Measurements from ENCODE around the gene RETREG3. TPM values are rescaled to one million over a fixed set of nuclear protein-coding genes. Genes with fewer than 3 reads are reported as not detected.

RETREG3 gene
- total and polyA plus RNA-seq, 2 of the 13 experiments (the other 11 are each of a cell fraction or from before 2014, with no cell fraction given), result 47.0 to 55.8 TPM

GRCh38 chr17:42541041-42541833 lies 67.9 kb downstream of the RETREG3 start (continued):
- TF ChIP-seq ATF7 (IDR thresholded peaks at IDR 0.05) (no peak), ATF7 (CRISPR knock-in tag; IDR thresholded peaks at IDR 0.05) (0 out of 2 replicates have a peak, but pooled peaks have one; percentile 56), RAD51 (IDR thresholded peaks at IDR 0.05; ENCODE audit: borderline replicate concordance) (no peak), CERS6 (CRISPR knock-in tag; IDR thresholded peaks at IDR 0.05) (peak; percentile 75; the same call in 1 of the 2 replicates), ISL2 (CRISPR knock-in tag; IDR thresholded peaks at IDR 0.05) (no peak), PHF8 (CRISPR knock-in tag; IDR thresholded peaks at IDR 0.05) (no peak; the same call in 1 of the 2 replicates), PRDM4 (CRISPR knock-in tag; IDR thresholded peaks at IDR 0.05; ENCODE audit: borderline replicate concordance) (no peak), EED (CRISPR knock-in tag; IDR thresholded peaks at IDR 0.05) (peak; percentile 55; the same call in 1 of the 2 replicates), TFAP4 (IDR thresholded peaks at IDR 0.05; ENCODE audit: borderline replicate concordance, low read depth) (no peak; the same call in 1 of the 2 replicates), FOXO4 (CRISPR knock-in tag; conservative IDR thresholded peaks at IDR 0.05) (no peak; the same call in 1 of the 2 replicates), HDAC1 (CRISPR knock-in tag; IDR thresholded peaks at IDR 0.05) (peak; percentile 86), CREM (IDR thresholded peaks at IDR 0.05) (peak; percentile 72), CREM (CRISPR knock-in tag; IDR thresholded peaks at IDR 0.05) (no peak), ZNF768 (CRISPR knock-in tag; IDR thresholded peaks at IDR 0.05) (0 out of 2 replicates have a peak, but pooled peaks have one; percentile 3), ZFP37 (CRISPR knock-in tag; IDR thresholded peaks at IDR 0.05; ENCODE audit: borderline replicate concordance) (peak; percentile 93; the same call in 1 of the 2 replicates), JUND (CRISPR knock-in tag; IDR thresholded peaks at IDR 0.05) (peak; percentile 84), ERF (CRISPR knock-in tag; IDR thresholded peaks at IDR 0.05) (peak; percentile 97), ATF7-NPFF (CRISPR knock-in tag; IDR thresholded peaks at IDR 0.05; ENCODE audit: low read depth) (no peak), ZSCAN20 (CRISPR knock-in tag; IDR thresholded peaks at IDR 0.05; ENCODE audit: borderline replicate concordance) (no peak), KDM4B (CRISPR knock-in tag; IDR thresholded peaks at IDR 0.05) (peak; percentile 28; the same call in 1 of the 2 replicates), ZZZ3 (CRISPR knock-in tag; IDR thresholded peaks at IDR 0.05; ENCODE audit: borderline replicate concordance) (0 out of 2 replicates have a peak, but pooled peaks have one; percentile 63), FOXK2 (IDR thresholded peaks at IDR 0.05) (peak; percentile 64; the same call in 1 of the 2 replicates), MIER3 (CRISPR knock-in tag; IDR thresholded peaks at IDR 0.05; ENCODE audit: borderline replicate concordance) (peak; percentile 94), GFI1 (CRISPR knock-in tag; IDR thresholded peaks at IDR 0.05; ENCODE audit: borderline replicate concordance) (peak; percentile 36; the same call in 1 of the 2 replicates), MAFF (IDR thresholded peaks at IDR 0.05; ENCODE audit: low read depth, low read length) (peak; percentile 25; the same call in 1 of the 2 replicates)

Data from HepG2 (cell line).